Activated T-helper 2 cell treated with anti-CD3 and anti-CD28 coated beads, Interferon-gamma antibody, Interleukin-2, Interleukin-4, amounts not matched to agents 10 μg/mL and 5 μg/mL and 100 μg/mL, durations not matched to agents 14 hours and 24 hours and 36 hours (primary cell): Measurements from ENCODE around the gene METRN. TPM values are rescaled to one million over a fixed set of nuclear protein-coding genes. Genes with fewer than 3 reads are reported as not detected.

Experiments used
- DNase-seq: peaks from one replicate; pipeline ENCODE4 v3.0.0; 2021; ENCODE audit warnings: low spot score
- H3K27ac Mint-ChIP-seq: one replicate; pipeline ENCODE4 v1.8.0; 2021; ENCODE audit warnings: mixed read lengths
- H3K27me3 Mint-ChIP-seq: one replicate; pipeline ENCODE4 v1.8.0; 2021; ENCODE audit warnings: low read depth, mixed read lengths
- H3K36me3 Mint-ChIP-seq: one replicate; pipeline ENCODE4 v1.8.0; 2021; ENCODE audit warnings: low read depth, mixed read lengths
- H3K4me1 Mint-ChIP-seq: one replicate; pipeline ENCODE4 v1.8.0; 2021; ENCODE audit warnings: low read depth, mixed read lengths
- H3K4me3 Mint-ChIP-seq: one replicate; pipeline ENCODE4 v1.8.0; 2021; ENCODE audit warnings: low read depth, mild to moderate bottlenecking, moderate library complexity, mixed read lengths
- H3K9me3 Mint-ChIP-seq: one replicate; pipeline ENCODE4 v1.8.0; 2021; ENCODE audit warnings: mixed read lengths
- intact Hi-C: fragments of 100-400 bp; cut with micrococcal nuclease; formaldehyde crosslinking; loops from one replicate; pipeline ENCODE4 v1.15.1; 2023
- total RNA-seq: library from RNA; stranded (reverse); gene quantifications from 2 replicates; pipeline ENCODE4 v1.2.3, GENCODE V29; 2022

METRN gene
- total RNA-seq, 1 donor from 2014 or later = 30.0 TPM

GRCh38 chr16:704047-704446, 10.9 kb upstream of the METRN start:
- Mint-ChIP-seq H3K27me3 (peaks cover 35% of the 10 kb centered on the region), H3K9me3 (no peaks in the 10 kb centered on the region), H3K36me3 (no peaks in the 10 kb centered on the region), H3K4me3 (no peak overlapping the region), H3K4me1 (no peaks in the 10 kb centered on the region), H3K27ac (no peak overlapping the region)
- DNase-seq = no peak
- intact Hi-C loops = no loop called here

- no peaks in the 10 kb centered on the region for H3K36me3 Mint-ChIP-seq
- no peak for DNase-seq
- intact Hi-C loops = no loop called here
- no peaks in the 10 kb centered on the region for H3K9me3 Mint-ChIP-seq
- H3K4me1 Mint-ChIP-seq = no peaks in the 10 kb centered on the region
- H3K4me3 Mint-ChIP-seq = no peak overlapping the region
- H3K27me3 Mint-ChIP-seq = peaks cover 35% of the 10 kb centered on the region
- no peak overlapping the region for H3K27ac Mint-ChIP-seq
Measured at GRCh38 chr16:704552-705380, 10.2 kb upstream of the METRN start.

GRCh38 chr16:705431-706188, 9.3 kb upstream of the METRN start, which contains the start of gene FBXL16:
Gene FBXL16, minus strand, starts transcription at chr16:705801. Its CDS starts 8,396 bp downstream, at chr16:697405.
- H3K27me3 Mint-ChIP-seq = peaks cover 35% of the 10 kb centered on the region

GRCh38 chr16:706189-707061, 8.5 kb upstream of the METRN start:
- Mint-ChIP-seq H3K27ac (no peak overlapping the region), H3K4me3 (no peak overlapping the region), H3K9me3 (no peaks in the 10 kb centered on the region), H3K36me3 (no peaks in the 10 kb centered on the region), H3K4me1 (no peaks in the 10 kb centered on the region), H3K27me3 (peaks cover 33% of the 10 kb centered on the region)
- intact Hi-C loops = no loop called here
- DNase-seq = no peak

More at GRCh38 chr16:705431-706188, 9.3 kb upstream of the METRN start, which contains the start of gene FBXL16:
- DNase-seq = no peak
- H3K36me3 Mint-ChIP-seq = no peaks in the 10 kb centered on the region
- H3K4me1 Mint-ChIP-seq = no peaks in the 10 kb centered on the region
- H3K4me3 Mint-ChIP-seq = no peak within 1 kb of the TSS
- no peak within 1 kb of the TSS for H3K27ac Mint-ChIP-seq
- intact Hi-C loops = no loop called here
- no peaks in the 10 kb centered on the region for H3K9me3 Mint-ChIP-seq

GRCh38 chr16:707062-707538, 7.8 kb upstream of the METRN start:
- H3K27ac Mint-ChIP-seq = no peak overlapping the region
- peaks cover 28% of the 10 kb centered on the region for H3K27me3 Mint-ChIP-seq

GRCh38 chr16:708019-708418, 6.9 kb upstream of the METRN start:
- H3K9me3 Mint-ChIP-seq = no peaks in the 10 kb centered on the region
- peaks cover 2% of the 10 kb centered on the region for H3K4me1 Mint-ChIP-seq
- no peak for DNase-seq
- intact Hi-C loops = no loop called here
- H3K27me3 Mint-ChIP-seq = peaks cover 26% of the 10 kb centered on the region
- H3K4me3 Mint-ChIP-seq = no peak overlapping the region
- H3K27ac Mint-ChIP-seq = no peak overlapping the region
- H3K36me3 Mint-ChIP-seq = no peaks in the 10 kb centered on the region

More at GRCh38 chr16:707062-707538, 7.8 kb upstream of the METRN start:
- intact Hi-C loops = no loop called here
- H3K4me1 Mint-ChIP-seq = no peaks in the 10 kb centered on the region
- no peaks in the 10 kb centered on the region for H3K36me3 Mint-ChIP-seq
- H3K9me3 Mint-ChIP-seq = no peaks in the 10 kb centered on the region
- no peak for DNase-seq
- no peak overlapping the region for H3K4me3 Mint-ChIP-seq

DNA sequence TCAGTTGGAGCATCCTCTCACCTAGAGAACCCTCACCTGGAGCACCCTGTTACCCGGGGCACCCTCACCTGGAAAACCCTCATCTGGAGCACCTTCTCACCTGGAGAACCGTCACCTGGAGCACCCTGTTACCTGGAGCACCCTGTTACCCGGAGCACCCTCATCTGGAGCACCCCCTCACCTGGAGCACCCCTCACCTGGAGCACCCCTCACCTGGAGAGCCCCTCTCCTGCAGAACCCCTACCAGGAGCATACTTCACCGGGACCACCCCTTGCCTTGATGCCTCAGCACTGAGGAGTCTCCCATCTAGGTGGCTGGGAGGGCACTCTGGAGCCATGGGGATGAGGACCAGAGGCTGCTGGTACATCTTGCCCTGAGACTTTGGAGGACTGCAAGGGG, 6.0 kb upstream of the METRN start:
- Mint-ChIP-seq H3K27ac (no peak overlapping the region), H3K4me1 (peaks cover 2% of the 10 kb centered on the region), H3K4me3 (no peak overlapping the region), H3K36me3 (no peaks in the 10 kb centered on the region), H3K27me3 (peaks cover 26% of the 10 kb centered on the region), H3K9me3 (no peaks in the 10 kb centered on the region)
- intact Hi-C loops = no loop called here
- DNase-seq = no peak

- Mint-ChIP-seq H3K4me3 (no peak overlapping the region), H3K4me1 (peaks cover 2% of the 10 kb centered on the region), H3K27ac (no peak overlapping the region), H3K27me3 (peaks cover 26% of the 10 kb centered on the region), H3K9me3 (no peaks in the 10 kb centered on the region), H3K36me3 (no peaks in the 10 kb centered on the region)
- DNase-seq = no peak
- intact Hi-C loops = no loop called here
Measured at GRCh38 chr16:709566-710499, 5.1 kb upstream of the METRN start.

DNA sequence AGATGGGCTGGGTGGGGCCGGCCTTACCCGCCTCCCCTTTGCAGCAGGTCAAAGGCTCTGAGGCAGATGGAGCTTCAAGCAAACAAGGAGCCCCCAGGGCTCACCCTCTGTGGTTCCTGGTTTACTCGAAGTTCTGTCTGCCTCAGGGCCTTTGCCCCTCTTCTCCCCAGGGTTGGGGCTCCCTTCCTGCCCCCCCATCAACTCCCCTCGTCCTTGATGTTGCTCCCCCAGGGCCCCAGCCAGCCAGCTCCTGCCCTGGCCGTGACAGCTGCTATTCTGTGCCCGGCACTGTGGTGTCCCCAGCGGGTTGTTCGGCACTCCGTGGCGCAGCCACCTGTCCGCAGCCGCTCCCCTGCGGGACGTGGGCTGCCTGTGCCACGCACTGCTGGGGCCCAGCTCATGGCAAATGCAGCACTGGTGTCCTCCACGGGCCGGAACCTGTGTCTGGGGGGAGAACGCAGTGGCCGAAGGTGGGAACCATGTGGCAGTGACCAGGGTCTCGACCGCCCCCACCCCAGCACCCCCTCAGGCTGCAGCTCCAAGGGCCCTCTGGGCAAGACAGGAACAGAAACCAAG, 4.3 kb upstream of the METRN start:
- intact Hi-C loops = loop anchor here (1.0 kb wide), 1 partner anchor 75 kb away; no protein-coding TSS in a partner anchor
- DNase-seq = no peak
- H3K27me3 Mint-ChIP-seq = peaks cover 26% of the 10 kb centered on the region
- peaks cover 2% of the 10 kb centered on the region for H3K4me1 Mint-ChIP-seq
- H3K9me3 Mint-ChIP-seq = no peaks in the 10 kb centered on the region
- H3K36me3 Mint-ChIP-seq = no peaks in the 10 kb centered on the region
- H3K4me3 Mint-ChIP-seq = no peak overlapping the region
- H3K27ac Mint-ChIP-seq = no peak overlapping the region

DNA sequence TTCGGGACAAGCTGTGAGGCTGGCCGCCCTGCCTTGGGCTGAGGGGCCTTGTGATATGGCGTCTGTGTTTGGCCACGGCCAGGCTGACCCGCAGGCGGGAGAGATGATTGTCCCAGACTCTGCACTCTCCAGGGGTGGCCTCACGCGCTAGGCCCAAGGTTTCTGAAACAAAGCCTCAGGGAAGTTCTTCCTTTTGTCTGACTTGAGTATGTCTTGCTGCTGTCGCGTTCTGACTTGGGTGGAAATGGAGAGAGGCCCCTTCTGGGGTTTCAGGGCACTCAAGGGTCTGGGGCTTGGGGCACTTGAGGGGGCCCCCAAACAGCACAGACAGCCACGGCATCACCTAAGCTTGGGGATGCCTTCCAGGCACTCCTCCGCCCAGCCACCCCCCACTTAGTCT, 3.8 kb upstream of the METRN start:
- no peaks in the 10 kb centered on the region for H3K9me3 Mint-ChIP-seq
- peaks cover 2% of the 10 kb centered on the region for H3K4me1 Mint-ChIP-seq
- H3K36me3 Mint-ChIP-seq = no peaks in the 10 kb centered on the region
- intact Hi-C loops = loop anchor here (1.0 kb wide), 1 partner anchor 74 kb away; no protein-coding TSS in a partner anchor
- no peak for DNase-seq
- H3K4me3 Mint-ChIP-seq = no peak overlapping the region
- peaks cover 26% of the 10 kb centered on the region for H3K27me3 Mint-ChIP-seq
- H3K27ac Mint-ChIP-seq = no peak overlapping the region

GRCh38 chr16:711548-712320, 3.2 kb upstream of the METRN start:
- peaks cover 25% of the 10 kb centered on the region for H3K27me3 Mint-ChIP-seq
- intact Hi-C loops = loop anchor here (1.0 kb wide), 1 partner anchor 74 kb away; no protein-coding TSS in a partner anchor
- no peaks in the 10 kb centered on the region for H3K9me3 Mint-ChIP-seq
- H3K4me1 Mint-ChIP-seq = peaks cover 4% of the 10 kb centered on the region
- DNase-seq = peak; percentile 65
- no peak overlapping the region for H3K4me3 Mint-ChIP-seq
- no peaks in the 10 kb centered on the region for H3K36me3 Mint-ChIP-seq
- H3K27ac Mint-ChIP-seq = no peak overlapping the region
